ENCODE data around the gene CCL3.
"Not testable (repeated sequence)": the region's sequence is repeated elsewhere in the genome, so short reads cannot be mapped to it uniquely, and the experiment has no call there.

CCL3 gene

DNA sequence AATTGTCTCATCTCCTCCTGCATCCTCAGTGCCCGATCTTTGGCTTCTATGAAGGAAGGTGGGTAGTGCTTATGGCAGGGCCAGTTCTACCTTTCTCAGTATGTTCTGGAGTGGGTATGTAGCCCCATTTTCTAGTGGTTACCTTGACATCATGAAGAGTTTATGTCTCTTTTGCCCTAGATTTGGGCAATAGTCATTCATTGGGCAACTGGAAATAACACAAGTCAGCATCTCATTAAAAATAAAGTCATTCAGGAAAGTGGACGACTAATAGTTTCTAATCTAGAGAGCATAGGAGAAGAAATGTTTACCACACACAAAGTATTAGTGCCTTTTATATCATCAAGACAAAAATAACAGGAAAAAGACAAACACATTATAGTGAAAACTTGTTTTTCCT, 6.3 kb downstream of the CCL3 start:
- not testable (repeated sequence) for DNase-seq

DNA sequence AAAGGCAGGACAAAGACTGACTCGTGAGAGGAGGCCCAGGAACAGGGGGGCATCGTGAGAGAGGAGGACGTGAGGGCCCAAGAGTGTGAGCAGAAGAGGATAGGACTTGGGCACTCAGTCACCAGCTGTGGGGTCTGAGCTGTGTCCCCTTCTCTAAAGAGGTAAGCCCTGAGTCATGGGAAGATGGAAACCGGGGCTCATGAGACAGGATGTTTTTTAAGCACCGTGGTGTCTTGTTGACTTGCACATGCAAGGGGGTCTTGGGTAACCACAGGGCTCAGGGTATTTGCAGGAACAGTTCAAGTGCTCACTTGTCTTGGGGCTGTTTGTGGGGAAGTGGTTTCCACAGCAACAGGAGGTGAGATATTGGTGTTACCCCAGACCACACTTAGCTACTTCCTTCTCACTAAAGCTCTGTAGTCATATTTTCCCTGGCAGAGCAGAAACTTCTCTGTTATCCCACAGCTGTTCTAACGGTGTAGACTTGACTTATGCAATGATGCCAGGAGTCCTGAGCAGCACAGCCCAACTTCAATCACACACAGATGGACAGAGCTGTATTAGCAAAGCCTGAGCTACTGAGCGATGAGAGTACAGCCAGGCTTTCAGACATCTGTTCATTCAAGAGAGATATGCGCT, 7.3 kb downstream of the CCL3 start:
- DNase-seq: not testable (repeated sequence)

DNA sequence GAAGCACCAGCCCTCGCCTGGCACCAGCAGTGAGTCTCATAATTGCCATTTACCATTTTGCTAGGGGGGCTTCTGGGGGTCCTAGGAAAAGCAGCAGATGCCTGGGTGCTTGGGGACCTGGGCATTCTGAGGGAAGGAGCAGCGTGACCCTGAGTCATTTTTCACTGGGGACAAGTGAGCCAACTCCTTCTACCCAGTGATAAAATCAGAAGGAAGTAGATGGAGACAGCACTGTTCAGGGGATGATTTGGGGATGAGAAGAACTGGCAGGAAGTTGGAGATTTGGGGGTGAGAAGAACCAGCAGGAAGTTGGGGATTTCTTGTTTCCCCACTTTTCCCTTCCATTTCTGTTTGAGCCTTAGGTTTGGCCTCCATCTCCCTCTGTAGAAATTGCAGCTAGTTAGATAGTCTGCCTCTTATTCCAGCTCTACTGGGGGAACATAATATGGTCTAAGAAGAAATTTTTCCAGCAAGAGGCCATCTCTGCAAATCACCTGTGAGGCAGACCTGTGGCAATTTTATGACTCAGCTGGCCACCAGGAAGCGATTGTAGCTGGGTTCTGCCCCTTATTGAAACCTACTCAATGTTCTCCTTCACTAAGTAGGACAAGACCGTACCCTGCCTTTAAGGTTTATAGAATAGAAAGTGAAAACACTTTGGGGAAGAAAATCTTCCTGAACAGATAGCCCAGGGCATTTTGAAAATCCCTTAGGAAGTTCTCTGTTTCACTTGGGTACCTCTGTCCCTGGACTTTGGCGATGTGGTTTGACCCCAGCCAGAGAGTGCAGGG, 8.1 kb downstream of the CCL3 start:
- DNase-seq: not testable (repeated sequence)

DNA sequence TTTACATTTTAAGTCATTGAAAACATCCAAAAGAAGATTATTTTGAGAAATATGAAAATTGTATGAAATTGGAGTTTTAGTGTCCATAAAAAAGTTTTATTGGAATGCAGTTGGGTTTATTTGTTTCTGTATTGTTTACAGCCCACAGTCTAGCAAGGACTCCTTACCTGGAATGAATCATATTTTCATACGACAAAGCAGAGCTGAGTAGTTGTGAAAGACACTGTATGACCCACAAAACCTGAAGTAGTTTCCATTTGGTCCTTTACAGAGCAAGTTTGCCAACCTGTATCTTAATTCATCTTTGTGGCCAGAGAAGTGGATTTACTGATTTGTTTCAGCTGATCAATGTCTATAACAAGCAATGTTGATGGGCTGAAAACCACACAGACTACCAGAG, 15.6 kb downstream of the CCL3 start:
- no peak for DNase-seq

DNA sequence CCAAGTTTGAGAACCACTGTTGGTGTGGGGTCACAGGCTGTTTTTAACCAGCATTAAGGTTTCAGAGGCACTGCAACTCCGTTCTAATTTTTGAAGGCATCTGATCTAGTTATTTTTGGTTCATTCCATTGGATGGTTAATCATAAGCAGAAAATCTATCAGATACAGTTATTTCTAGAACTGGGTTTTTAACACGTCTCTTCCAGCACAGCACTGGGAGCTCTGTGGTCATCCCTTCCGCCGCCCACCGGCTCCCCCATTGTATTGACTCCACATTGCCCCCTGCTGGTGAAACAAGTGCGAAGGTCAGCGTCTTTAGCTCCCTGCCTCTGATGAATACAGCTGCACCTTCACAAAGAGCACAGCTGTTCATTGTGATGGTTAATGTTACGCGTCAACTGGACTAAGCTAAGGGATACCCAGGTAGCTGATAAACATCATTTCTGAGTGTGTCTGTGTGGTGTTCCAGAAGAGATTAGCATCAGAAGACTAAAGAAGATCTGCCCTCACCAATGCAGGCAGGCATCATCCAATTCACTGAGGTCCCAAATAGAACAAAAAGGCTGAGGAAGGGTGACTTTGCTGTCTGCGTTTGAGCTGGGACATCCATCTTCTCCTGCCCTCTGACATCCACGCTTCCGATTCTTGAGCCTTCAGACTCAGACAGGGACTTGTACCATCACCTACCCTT, 17.4 kb downstream of the CCL3 start:
- DNase-seq: no peak

DNA sequence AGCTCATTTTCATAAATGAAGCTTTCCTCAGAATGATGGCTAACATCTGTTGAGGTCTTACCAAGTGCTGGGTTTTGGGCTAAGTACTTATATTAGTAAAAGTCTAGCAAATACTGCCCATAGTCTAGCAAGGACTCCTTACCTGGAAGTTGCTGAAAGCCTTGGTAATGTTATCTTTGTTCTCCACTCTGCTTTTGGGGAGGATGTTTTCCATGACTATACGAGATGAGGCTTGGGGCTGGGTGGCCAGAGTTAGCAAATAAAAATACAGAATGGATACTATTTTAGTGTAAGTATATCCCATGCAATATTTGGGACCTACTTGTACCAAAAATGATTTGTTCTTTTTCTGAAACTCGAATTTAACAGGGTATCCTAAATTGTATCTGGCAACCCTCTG, 18.2 kb downstream of the CCL3 start:
- no peak for DNase-seq

DNA sequence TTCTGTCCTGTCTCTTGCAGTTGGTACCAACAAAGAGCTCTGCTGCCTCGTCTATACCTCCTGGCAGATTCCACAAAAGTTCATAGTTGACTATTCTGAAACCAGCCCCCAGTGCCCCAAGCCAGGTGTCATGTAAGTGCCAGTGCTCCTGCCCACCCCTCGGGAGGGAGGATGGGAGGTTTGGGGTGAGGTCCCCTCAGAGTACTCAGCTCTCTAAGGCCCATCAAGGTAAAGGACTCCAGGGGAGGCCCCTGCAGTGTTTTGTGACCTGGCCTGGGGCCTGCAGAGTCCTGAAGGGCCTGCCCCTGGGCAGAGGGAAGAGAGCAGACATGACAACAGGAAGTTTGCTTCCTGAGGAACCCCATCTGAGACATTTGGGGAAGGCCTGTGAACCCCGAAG, 19.5 kb downstream of the CCL3 start:
- DNase-seq: no peak

DNA sequence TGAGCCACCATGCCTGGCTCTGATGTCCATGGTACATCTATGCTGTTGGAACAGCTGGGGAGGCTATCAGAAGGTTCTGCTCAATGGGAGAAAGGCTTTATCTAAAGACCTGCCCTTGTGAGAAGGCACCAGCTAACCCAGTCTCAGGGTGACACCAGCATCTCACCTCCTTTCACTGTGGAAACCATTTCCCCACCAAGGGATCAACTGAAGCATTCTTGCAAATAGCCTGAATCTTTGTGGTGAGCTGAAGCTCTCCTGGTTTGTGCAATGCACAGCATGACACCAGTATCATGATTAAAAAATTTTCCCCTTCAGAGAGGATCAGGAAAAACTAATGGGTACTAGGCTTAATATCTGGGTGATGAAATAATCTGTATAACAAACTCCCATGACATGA, 20.8 kb downstream of the CCL3 start:
- DNase-seq: no peak

DNA sequence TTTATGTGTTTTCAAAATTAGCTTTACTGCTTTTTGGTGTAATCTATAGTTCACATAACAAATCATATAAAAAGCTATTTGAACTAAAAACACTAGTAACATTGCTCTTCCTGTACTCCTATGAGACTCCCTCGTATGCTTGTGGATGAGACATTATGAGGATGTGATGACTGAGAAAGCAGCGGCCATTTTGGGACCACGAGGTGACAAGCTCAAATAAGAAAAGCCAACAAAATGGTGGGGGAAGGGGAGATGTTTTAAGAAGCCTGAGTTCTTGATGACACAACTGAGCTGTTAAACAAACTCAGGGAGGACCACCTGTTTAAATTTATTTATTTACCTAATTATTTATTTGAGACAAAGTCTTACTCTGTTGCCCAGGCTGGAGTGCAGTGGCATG, 21.4 kb downstream of the CCL3 start:
- DNase-seq: no peak

DNA sequence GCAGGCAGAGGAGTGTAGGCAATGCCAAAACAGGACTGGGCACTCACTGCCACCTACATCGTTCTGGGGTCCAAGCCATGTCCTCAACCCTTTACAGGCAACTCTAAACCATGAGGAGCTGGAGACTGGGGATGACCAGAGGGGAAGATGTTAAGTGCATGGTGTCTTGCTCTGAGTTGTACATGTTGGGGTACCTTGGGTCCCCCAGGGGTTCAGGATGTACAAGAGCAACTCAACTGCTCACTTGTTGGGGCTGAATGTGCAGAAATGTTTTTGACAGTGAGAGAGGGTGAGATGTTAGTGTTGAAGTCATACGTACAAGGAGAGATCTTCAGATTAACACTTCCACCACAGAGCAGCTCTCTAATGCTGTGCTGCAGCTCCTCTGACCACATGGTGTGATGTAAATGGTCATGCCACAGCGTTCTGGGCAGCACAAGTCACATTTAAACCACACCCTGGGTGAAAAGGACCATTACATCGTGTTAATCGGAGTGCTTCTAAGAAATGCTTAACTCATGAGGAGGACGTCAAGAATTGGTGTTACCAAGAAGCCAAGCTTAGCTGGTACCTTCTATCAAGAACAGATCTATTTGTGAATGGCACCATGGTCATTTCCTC, 23.5 kb downstream of the CCL3 start:
- DNase-seq: no peak

DNA sequence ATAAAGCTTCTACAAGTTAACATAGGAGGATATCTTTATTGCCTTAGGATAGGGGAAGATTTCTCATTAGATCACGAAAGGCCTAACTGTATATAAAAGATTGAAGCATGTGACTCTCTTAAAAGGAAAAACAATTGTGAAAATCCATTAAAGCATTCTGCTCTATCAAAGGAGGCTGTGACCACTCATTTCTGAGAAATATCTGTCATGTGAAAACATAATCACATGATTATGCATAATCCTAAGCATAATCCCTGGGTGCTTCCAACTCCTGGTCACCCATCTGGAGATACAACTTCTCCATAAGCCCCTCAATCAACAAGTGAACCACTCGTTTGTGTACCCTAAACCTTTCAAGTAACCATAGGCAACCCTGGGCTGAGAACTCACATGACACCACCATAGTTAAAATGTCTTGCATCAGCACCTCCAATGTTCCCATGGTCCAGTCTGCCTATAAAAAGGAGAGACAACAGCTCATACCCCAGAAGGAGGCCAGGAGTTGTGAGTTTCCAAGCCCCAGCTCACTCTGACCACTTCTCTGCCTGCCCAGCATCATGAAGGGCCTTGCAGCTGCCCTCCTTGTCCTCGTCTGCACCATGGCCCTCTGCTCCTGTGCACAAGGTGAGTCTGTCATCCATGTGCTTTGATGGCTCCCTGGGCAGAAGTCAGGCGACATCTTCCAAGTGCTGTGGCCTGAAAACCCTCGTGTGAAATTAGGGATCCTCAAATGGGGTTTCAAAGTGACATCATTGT, 26.0 kb downstream of the CCL3 start, which contains the start of gene CCL18:
Gene CCL18 (plus strand): TSS at position 487 of the 756 bp plus-strand sequence. CDS start 71 bp downstream, at position 558.
- no peak for DNase-seq

DNA sequence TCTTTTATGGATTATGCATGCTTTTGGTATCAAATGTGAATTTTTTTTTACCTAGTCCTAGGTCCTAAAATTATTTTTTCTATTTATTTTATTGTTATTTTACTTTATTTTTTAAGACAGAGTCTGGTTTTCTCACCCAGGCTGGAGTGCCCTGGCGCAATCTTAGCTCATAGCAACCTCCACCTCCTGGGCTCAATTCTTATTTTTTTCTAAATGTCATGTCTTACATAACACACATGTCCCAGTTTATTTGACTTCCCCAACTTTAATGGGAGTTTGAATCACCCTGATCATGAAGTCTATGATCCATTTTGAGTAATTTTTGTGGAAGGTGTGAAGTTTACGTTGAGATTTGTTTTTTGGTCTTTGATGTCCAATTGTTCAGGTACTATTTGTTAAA, 29.1 kb downstream of the CCL3 start:
- no peak for DNase-seq

DNA sequence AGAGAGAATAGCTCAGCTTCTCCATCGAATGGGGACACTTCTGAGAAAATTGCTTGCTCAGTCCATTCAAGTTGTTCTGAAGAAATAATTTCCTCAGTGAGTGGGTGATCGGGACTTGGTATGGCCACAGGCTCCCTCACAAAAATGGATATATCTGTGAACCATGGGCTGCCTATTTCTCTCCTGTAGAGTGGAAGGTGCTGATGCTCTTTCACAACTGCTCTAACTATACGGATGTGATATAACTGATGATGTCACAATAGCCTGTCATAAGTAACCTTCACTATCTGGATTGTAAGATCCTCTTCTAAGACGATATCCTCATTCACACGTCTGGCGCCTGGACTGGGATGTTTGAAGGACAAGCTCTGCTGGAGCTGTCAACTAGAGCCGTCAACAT, 30.5 kb downstream of the CCL3 start:
- no peak for DNase-seq

DNA sequence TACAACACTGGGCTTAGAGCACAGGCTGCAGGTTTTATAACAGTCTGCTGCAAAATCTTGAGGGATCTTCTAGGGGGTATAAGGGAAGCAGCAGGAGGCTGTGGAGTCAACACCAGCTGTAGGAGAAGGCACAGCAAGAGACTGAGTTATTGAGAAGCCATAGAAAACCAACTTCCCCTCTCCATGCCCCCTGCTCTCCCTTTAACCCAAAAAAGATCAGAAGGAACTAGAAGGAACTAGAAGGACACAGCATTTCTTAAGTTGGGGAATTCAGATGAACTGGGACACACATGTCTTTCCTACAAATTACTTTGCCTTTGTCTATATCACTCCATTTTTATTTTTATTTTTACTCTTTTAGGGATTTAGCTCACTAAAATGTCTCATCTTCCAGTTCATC, 32.0 kb downstream of the CCL3 start:
- DNase-seq: no peak

DNA sequence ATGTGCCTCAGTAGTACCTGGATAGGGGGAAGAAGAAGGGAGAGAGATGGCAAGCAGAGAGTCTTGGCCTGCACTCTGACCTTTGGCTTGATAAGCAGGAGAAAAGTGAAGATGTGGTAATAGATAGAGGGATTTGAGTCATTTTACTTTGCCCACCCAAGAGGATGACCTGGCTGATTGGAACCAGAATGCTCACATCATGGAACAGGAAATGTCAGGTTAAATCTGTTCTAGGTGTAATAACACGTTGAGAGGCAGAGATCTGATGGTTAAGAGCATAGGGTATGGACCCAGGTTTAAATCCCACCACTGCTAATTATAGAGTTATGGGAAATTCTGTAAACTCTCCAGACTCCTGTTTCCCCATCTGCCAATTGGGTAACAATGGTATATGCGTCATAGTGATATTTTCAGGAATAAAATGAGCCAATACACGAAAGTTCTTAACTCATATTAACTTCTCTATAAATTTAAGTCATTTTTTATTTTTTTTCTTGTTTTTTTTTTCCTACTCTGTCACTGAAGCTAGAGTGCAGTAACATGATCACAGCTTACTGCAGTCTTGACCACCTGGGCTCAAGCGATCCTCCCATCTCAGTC, 33.9 kb downstream of the CCL3 start:
- no peak for DNase-seq

DNA sequence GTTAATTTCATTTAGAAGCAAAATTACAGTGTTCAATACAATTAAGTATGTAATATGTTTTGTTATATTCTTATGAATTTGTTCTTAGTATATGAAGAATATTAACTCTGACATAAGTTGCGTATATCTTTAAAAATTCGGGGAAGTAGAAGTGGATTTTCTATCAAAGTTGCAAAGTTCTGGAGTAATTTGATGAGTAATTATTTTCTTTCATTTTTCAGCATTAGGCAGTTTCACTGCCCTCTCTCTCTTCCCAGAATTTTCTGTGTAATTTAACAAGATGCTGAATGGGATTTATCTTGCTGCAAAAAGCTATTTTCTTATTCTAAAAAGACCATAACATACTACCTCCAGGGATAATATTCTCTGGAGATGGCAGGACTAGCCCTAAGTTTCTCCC, 34.8 kb downstream of the CCL3 start:
- no peak for DNase-seq

DNA sequence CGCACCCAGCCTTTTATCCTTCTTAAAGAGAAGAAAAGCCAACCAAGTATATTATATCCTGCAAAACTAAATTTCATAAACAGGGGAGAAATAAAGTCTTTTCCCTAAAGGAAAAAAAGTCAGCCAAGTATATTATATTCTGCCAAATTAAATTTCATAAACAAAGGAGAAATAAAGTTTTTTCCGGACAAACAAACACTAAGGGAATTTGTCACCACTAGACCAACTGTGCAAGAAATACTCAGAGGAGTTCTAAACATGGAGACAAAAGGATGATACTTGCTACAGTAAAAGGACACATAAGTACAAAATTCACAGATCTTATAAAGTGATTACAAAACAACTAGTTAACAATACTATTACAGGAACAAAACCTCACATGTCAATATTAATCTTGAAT, 40.3 kb downstream of the CCL3 start:
- no peak for DNase-seq

DNA sequence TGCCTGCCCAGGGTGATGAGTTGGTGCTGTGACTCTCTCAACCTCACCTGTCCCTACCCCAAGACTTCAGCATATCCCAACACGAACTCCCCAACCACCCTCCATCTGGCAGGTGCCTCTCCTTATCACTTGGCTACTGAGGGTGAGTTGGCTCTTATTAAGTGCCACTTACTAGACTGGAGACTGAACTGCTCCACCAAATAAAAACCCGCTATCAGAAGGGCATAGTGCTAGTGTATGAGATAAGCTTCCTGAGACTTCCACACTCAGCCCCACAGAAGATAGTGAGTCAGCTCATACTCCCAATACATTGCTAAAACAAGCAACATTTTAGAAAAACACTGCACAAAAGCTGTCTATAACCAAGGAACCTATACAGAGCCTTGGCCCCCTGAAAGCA, 41.9 kb downstream of the CCL3 start:
- no peak for DNase-seq
